Effector memory CD4-positive, alpha-beta T cell (primary cell): ENCODE measurements around the gene LAMP1.
A peak's percentile ranks its signal among the peaks of the same experiment; 100 is the strongest.

Experiments
- DNase-seq, 3 donors: peaks; one replicate each; pipeline ENCODE4 v3.0.0-alpha.2; 2020
- H3K27ac ChIP-seq: 2 replicates; pipeline ENCODE4 v1.7.0; 2013; ENCODE audit warnings: mild to moderate bottlenecking, low read length, moderate library complexity; ENCODE audit not compliant: insufficient read depth, poor library complexity, severe bottlenecking
- H3K27me3 ChIP-seq: replicated peaks from 2 replicates; pipeline ENCODE4 v1.7.0; 2013; ENCODE audit warnings: mild to moderate bottlenecking, low read length; ENCODE audit not compliant: insufficient read depth, control insufficient read depth, poor library complexity, severe bottlenecking
- H3K36me3 ChIP-seq: 2 replicates; pipeline ENCODE4 v1.7.0; 2013; ENCODE audit warnings: mild to moderate bottlenecking, low read length, moderate library complexity; ENCODE audit not compliant: control insufficient read depth, insufficient read depth
- H3K4me1 ChIP-seq: 2 replicates; pipeline ENCODE4 v1.7.0; 2013; ENCODE audit warnings: low read length, mild to moderate bottlenecking; ENCODE audit not compliant: control insufficient read depth, insufficient read depth, poor library complexity, severe bottlenecking
- H3K4me3 ChIP-seq: 2 replicates; pipeline ENCODE4 v1.7.0; 2013; ENCODE audit warnings: low read length, low read depth, mild to moderate bottlenecking; ENCODE audit not compliant: insufficient read depth, poor library complexity, severe bottlenecking
- H3K9me3 ChIP-seq: 2 replicates; pipeline ENCODE4 v1.7.0; 2013; ENCODE audit warnings: mild to moderate bottlenecking, low read length, moderate library complexity; ENCODE audit not compliant: control insufficient read depth

Gene LAMP1

GRCh38 chr13:113273321-113273720, 23.7 kb upstream of the LAMP1 start:
- Histone ChIP-seq H3K27ac (no peak overlapping the region), H3K27me3 (no peaks in the 10 kb centered on the region), H3K4me1 (no peaks in the 10 kb centered on the region), H3K4me3 (no peak overlapping the region), H3K36me3 (no peaks in the 10 kb centered on the region), H3K9me3 (no peaks in the 10 kb centered on the region)
- no peak for DNase-seq

GRCh38 chr13:113273851-113274590, 23.0 kb upstream of the LAMP1 start:
- no peaks in the 10 kb centered on the region for H3K4me1 ChIP-seq
- H3K27ac ChIP-seq, result no peak overlapping the region
- no peaks in the 10 kb centered on the region for H3K36me3 ChIP-seq
- H3K9me3 ChIP-seq, result no peaks in the 10 kb centered on the region
- H3K27me3 ChIP-seq, result no peaks in the 10 kb centered on the region
- no peak overlapping the region for H3K4me3 ChIP-seq
- DNase-seq, result no peak

- Histone ChIP-seq H3K27me3 (no peaks in the 10 kb centered on the region), H3K4me3 (no peak overlapping the region), H3K36me3 (no peaks in the 10 kb centered on the region), H3K9me3 (no peaks in the 10 kb centered on the region), H3K4me1 (no peaks in the 10 kb centered on the region), H3K27ac (no peak overlapping the region)
- DNase-seq, result no peak
Measured at GRCh38 chr13:113274721-113275120, 22.3 kb upstream of the LAMP1 start.

GRCh38 chr13:113275387-113275786, 21.7 kb upstream of the LAMP1 start:
- Histone ChIP-seq H3K4me3 (no peak overlapping the region), H3K36me3 (no peaks in the 10 kb centered on the region), H3K9me3 (no peaks in the 10 kb centered on the region), H3K4me1 (no peaks in the 10 kb centered on the region), H3K27ac (no peak overlapping the region), H3K27me3 (no peaks in the 10 kb centered on the region)
- no peak for DNase-seq

DNA sequence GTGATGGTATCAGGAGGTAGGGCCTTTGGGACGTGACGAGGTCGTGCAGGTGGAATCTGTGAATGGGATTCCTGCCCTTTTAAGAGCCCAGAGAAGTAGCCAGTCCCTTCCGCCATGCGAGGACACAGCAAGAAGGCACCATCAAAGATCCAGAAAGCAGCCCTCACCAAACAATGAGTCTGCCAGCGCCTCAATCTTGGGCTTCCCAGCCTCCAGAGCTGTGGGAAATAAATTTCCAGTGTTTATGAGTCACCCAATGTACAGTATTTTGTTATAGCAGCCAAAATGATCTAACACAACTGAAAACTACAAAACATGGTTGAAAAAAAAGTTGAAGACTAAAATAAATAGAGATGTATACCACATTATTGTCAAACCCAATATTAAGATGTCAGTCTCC, 16.9 kb upstream of the LAMP1 start:
- H3K4me3 ChIP-seq, result no peak overlapping the region
- H3K27me3 ChIP-seq, result no peaks in the 10 kb centered on the region
- no peaks in the 10 kb centered on the region for H3K4me1 ChIP-seq
- H3K36me3 ChIP-seq, result no peaks in the 10 kb centered on the region
- H3K27ac ChIP-seq, result no peak overlapping the region
- H3K9me3 ChIP-seq, result no peaks in the 10 kb centered on the region
- DNase-seq, result no peak

DNA sequence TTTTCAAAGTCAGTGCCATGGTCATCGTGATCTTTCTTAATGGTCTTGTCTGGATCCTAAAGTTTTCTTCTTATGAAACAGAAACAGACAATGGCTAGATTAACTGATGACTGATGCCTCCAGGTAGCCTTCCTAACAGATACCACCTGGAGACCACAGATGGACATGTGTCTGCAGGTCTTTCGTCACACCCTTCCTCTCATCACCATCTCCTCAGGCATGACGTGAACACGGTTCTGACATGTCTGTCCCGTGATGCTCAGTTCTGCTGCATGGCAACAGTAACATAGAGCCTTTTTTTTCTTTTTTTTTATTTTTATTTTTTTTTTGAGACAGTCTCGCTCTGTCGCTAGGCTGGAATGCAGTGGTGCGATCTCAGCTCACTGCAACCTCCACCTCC, 13.1 kb upstream of the LAMP1 start:
- no peak overlapping the region for H3K4me3 ChIP-seq
- no peaks in the 10 kb centered on the region for H3K4me1 ChIP-seq
- H3K9me3 ChIP-seq, result no peaks in the 10 kb centered on the region
- DNase-seq, result no peak
- H3K36me3 ChIP-seq, result no peaks in the 10 kb centered on the region
- peaks cover 2% of the 10 kb centered on the region for H3K27me3 ChIP-seq
- H3K27ac ChIP-seq, result no peak overlapping the region

DNA sequence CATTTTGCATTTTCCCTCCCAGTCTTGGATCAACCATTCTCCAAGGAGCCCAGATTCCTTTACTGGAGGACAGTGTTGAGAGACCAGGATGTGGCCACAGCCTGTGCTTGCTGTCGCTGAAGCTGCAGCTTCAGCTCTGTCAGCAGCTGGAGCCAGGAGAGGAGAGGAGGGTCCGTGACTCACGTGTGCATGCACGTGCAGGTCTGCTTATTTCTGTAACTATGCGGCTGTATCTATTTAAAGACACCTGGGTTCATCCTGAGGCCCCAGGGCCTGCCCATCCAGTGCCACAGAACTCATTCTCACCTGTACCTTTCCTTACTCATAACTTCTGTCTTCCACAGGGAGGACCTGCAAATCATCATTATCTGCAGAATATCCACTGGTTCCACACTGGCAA, 8.2 kb upstream of the LAMP1 start:
- H3K27ac ChIP-seq, result no peak overlapping the region
- H3K36me3 ChIP-seq, result no peaks in the 10 kb centered on the region
- no peak overlapping the region for H3K4me3 ChIP-seq
- no peak for DNase-seq
- peaks cover 6% of the 10 kb centered on the region for H3K27me3 ChIP-seq
- H3K9me3 ChIP-seq, result no peaks in the 10 kb centered on the region
- H3K4me1 ChIP-seq, result peaks cover 10% of the 10 kb centered on the region

DNA sequence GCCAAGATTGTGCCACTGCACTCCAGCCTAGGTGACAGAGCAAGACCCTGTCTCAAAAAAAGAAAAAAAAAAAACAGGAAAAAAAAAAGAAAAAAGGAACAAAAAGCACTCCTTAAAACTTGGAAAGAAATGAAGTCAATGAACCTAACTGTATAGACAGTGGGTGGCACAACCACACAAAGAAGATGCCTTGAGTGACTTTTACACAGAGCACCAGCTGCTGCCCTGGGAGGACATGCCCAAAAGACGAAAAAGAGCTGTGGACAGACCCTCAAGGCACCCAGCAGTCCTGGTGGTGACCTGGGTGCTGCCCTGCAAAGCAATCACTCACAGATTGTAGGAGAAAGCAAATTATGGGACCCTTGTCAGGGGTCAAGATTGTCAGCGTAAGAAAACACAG, 5.9 kb upstream of the LAMP1 start:
- H3K4me3 ChIP-seq, result no peak overlapping the region

DNA sequence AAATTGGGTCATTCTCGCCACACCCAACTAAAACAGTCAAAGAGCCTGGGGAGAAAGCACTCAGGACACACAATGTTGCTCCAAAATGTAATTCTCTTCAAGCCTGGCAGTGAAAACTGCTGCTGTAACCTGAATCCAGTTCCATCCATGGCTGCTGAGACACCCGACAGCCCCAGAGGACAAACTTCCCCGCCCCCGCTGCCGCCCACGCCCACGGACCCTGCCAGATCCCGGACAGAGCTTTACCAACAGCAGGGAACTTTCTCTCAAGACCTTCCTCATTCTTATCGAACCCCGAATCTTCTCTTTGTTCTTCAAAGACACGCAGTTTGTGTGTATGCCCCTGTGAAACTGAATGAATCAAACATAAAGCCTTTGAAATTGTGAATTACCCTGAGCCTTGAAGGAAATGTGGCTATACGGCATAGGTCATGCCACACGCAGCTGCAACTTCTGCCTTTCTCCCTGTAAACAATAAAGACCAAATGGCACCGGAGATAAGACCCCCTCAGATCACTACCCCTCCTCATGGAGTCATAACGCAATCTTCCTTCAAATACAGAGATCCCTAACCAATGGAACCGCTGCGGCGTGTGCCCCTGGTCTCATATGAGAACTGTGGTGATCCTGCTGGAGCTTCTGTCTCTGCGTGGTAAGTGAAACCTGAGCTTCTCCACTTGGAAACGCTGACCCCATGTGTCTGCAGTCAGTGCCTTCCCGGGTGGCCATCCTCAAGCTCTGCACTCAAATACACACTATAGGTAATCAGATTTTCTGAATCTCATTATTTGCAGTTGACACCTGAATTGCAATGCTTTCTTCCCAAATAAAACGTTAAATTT, 4.8 kb upstream of the LAMP1 start:
- Histone ChIP-seq H3K4me1 (peaks cover 15% of the 10 kb centered on the region), H3K27me3 (peaks cover 6% of the 10 kb centered on the region), H3K9me3 (no peaks in the 10 kb centered on the region), H3K36me3 (no peaks in the 10 kb centered on the region), H3K27ac (no peak overlapping the region), H3K4me3 (peak overlapping the region; percentile 31)
- DNase-seq, result no peak

More for the DNA sequence above, 5.9 kb upstream of the LAMP1 start:
- H3K27ac ChIP-seq, result no peak overlapping the region
- peaks cover 10% of the 10 kb centered on the region for H3K4me1 ChIP-seq
- H3K9me3 ChIP-seq, result no peaks in the 10 kb centered on the region
- peaks cover 6% of the 10 kb centered on the region for H3K27me3 ChIP-seq
- H3K36me3 ChIP-seq, result no peaks in the 10 kb centered on the region
- DNase-seq, result no peak

- Histone ChIP-seq H3K4me3 (no peak overlapping the region), H3K9me3 (no peaks in the 10 kb centered on the region), H3K27ac (no peak overlapping the region), H3K36me3 (no peaks in the 10 kb centered on the region), H3K4me1 (peaks cover 25% of the 10 kb centered on the region), H3K27me3 (peaks cover 4% of the 10 kb centered on the region)
- DNase-seq, result no peak
Measured at GRCh38 chr13:113293686-113294085, 3.4 kb upstream of the LAMP1 start.
